Measurements from ENCODE around the gene ERC2.

ERC2 gene

DNA sequence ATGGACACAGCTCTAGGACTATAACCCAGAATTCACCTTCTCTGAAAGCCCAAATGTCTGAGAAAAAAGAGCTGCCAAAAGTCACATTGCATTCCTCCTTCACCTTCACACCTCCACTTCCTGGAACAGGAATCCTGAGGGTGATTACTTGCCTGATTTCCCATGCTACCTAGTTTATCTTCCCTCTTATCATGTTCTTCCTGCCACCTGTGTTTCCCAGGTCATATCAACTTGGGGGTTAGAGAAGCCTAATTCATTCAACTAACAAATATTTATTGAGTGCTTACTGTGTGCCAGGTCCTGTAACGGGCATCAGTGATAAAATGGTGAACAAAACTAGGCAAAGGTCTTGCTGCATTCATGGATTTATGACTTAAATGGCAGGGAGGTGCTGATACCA, 701.5 kb downstream of the ERC2 start:
- Histone ChIP-seq H3K79me2 (no peaks in the 10 kb centered on the region), H3K4me1 (no peaks in the 10 kb centered on the region), H3K4me3 (ENCODE audit: low read depth, low read length) (no peak overlapping the region), H3K36me3 (ENCODE audit: control insufficient read depth, insufficient read depth, low read length) (no peaks in the 10 kb centered on the region), H2AFZ (no peak overlapping the region), H3K9me3 (ENCODE audit: control insufficient read depth, low read length) (no peaks in the 10 kb centered on the region), H3K4me2 (ENCODE audit: low read length) (no peak overlapping the region), H3K27me3 (ENCODE audit: control insufficient read depth, insufficient read depth, low read length) (no peaks in the 10 kb centered on the region), H3K9ac (no peak overlapping the region), H3K27ac (no peak overlapping the region)
- TF ChIP-seq, protein P1, sequence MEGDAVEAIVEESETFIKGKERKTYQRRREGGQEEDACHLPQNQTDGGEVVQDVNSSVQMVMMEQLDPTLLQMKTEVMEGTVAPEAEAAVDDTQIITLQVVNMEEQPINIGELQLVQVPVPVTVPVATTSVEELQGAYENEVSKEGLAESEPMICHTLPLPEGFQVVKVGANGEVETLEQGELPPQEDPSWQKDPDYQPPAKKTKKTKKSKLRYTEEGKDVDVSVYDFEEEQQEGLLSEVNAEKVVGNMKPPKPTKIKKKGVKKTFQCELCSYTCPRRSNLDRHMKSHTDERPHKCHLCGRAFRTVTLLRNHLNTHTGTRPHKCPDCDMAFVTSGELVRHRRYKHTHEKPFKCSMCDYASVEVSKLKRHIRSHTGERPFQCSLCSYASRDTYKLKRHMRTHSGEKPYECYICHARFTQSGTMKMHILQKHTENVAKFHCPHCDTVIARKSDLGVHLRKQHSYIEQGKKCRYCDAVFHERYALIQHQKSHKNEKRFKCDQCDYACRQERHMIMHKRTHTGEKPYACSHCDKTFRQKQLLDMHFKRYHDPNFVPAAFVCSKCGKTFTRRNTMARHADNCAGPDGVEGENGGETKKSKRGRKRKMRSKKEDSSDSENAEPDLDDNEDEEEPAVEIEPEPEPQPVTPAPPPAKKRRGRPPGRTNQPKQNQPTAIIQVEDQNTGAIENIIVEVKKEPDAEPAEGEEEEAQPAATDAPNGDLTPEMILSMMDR (IDR thresholded peaks at IDR 0.05) = no peak

DNA sequence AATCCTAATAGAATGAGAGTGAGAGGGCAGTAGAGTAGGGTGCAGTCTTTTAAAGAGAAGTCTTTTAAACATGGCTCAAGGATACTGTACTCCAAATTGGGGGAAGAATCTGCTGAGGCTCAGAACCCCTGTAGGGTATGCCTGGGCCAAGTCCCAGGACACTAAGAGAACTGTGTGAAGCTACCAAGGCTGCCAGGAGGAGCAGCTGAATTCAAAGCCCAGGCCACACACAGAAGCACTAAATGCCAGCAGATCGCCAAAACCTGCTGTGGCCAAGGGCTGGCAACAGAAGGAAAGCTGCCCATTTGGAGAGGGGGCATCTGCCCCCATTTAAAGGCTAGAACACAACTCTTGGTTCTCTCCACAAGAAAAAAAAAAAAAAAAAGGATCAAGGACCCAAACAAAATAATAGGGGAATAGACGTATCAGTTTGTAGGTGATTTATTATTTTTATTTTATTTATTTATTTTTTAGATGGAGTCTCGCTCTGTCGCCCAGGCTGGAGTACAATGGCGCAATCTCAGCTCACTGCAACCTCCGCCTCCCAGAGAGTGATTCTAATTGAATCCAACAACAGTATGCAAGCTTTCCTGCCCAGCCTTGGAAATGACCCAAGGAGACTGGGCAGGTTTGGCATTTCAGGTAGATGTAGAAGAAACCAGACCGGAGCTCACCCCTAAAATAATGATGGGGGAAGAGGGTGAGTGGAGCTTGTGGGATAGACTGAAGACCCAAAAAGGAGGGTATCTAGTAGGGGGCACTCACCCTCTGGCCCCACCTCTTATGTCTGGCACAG, 702.2 kb downstream of the ERC2 start:
- Histone ChIP-seq H3K27ac (no peak overlapping the region), H3K36me3 (ENCODE audit: control insufficient read depth, insufficient read depth, low read length) (no peaks in the 10 kb centered on the region), H3K4me1 (no peaks in the 10 kb centered on the region), H3K9me3 (ENCODE audit: control insufficient read depth, low read length) (no peaks in the 10 kb centered on the region), H3K9ac (no peak overlapping the region), H2AFZ (no peak overlapping the region), H3K27me3 (ENCODE audit: control insufficient read depth, insufficient read depth, low read length) (no peaks in the 10 kb centered on the region), H3K79me2 (no peaks in the 10 kb centered on the region), H3K4me3 (ENCODE audit: low read depth, low read length) (no peak overlapping the region), H3K4me2 (ENCODE audit: low read length) (no peak overlapping the region)
- TF ChIP-seq, protein P1 (IDR thresholded peaks at IDR 0.05) = no peak

DNA sequence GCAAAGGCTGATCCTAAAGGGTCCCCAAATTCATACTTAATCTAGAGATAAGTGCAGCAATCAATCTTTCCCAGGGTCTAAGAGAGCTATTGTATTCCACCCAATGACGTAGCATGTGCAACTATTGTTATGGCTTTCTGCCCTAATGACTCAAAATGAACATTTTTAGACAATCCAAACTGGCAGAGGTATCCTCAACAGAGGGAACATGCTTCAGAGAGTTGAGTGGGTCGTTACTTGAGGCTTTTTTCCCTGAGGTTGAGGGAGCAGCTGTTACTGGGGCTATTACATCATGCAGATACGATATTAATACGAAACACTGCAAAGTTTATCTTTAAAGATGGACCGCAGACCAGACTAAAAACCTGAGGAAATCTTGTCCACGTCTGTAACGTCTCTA, 702.9 kb downstream of the ERC2 start:
- Histone ChIP-seq H3K4me2 (ENCODE audit: low read length) (no peak overlapping the region), H3K9me3 (ENCODE audit: control insufficient read depth, low read length) (no peaks in the 10 kb centered on the region), H2AFZ (no peak overlapping the region), H3K4me1 (no peaks in the 10 kb centered on the region), H3K9ac (no peak overlapping the region), H3K27me3 (ENCODE audit: control insufficient read depth, insufficient read depth, low read length) (no peaks in the 10 kb centered on the region), H3K4me3 (ENCODE audit: low read depth, low read length) (no peak overlapping the region), H3K27ac (no peak overlapping the region), H3K36me3 (ENCODE audit: control insufficient read depth, insufficient read depth, low read length) (no peaks in the 10 kb centered on the region), H3K79me2 (no peaks in the 10 kb centered on the region)
- TF ChIP-seq, protein P1 (IDR thresholded peaks at IDR 0.05) = no peak

DNA sequence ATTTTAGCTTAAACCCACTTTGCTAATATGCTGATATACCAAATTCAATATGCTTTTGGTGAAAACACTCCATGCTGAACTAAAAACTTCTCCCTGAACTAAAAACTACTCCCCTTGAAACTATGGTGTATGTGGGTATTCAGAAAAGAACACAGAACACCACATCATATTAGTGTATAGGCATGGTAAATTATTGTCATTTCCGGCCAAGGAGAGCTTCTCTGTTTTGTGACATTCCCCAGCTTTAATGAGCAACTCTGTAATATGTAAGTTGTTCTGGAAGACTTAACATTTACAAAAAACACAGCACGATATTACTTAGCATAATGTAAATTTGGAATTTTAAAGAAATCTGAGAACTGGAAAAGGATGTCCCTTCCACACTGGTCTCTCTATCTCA, 711.3 kb downstream of the ERC2 start:
- H3K9me3 ChIP-seq (ENCODE audit: control insufficient read depth, low read length) = no peaks in the 10 kb centered on the region

More for the DNA sequence above, 711.3 kb downstream of the ERC2 start:
- TF ChIP-seq, protein P1 (IDR thresholded peaks at IDR 0.05) = no peak
- Histone ChIP-seq H3K27me3 (ENCODE audit: control insufficient read depth, insufficient read depth, low read length) (no peaks in the 10 kb centered on the region), H2AFZ (no peak overlapping the region), H3K9ac (no peak overlapping the region), H3K4me2 (ENCODE audit: low read length) (no peak overlapping the region), H3K4me3 (ENCODE audit: low read depth, low read length) (no peak overlapping the region), H3K27ac (no peak overlapping the region), H3K36me3 (ENCODE audit: control insufficient read depth, insufficient read depth, low read length) (no peaks in the 10 kb centered on the region), H3K79me2 (no peaks in the 10 kb centered on the region), H3K4me1 (no peaks in the 10 kb centered on the region)
